Cardiac muscle cell (in vitro differentiated cells and primary cell): Measurements from ENCODE around the gene ZSWIM6. TPM values are rescaled to one million over a fixed set of nuclear protein-coding genes. Genes with fewer than 3 reads are reported as not detected.

Source experiments
- DNase-seq, 2 donors: peaks; one replicate each; pipeline versions ENCODE4 v3.0.0 to v3.0.0-alpha.2; 2010 to 2017; ENCODE audit warnings: low read depth in 1 of 2, low spot score in 1 of 2
- H3K27ac ChIP-seq: fragments of 200-600 bp; sonication (generic); 2 replicates; pipeline ENCODE4 v1.5.1; 2016
- H3K27me3 ChIP-seq: fragments of 200-600 bp; sonication (generic); 2 replicates; pipeline ENCODE4 v1.6.0; 2016; ENCODE audit warnings: control low read depth
- H3K36me3 ChIP-seq: fragments of 200-600 bp; sonication (generic); 2 replicates; pipeline ENCODE4 v1.5.1; 2016; ENCODE audit warnings: control low read depth
- H3K4me1 ChIP-seq: fragments of 200-600 bp; sonication (generic); 2 replicates; pipeline ENCODE4 v1.8.1; 2017; ENCODE audit warnings: low read depth, mild to moderate bottlenecking, mixed run types
- H3K4me3 ChIP-seq: fragments of 200-600 bp; sonication (generic); 2 replicates; pipeline ENCODE4 v1.5.1; 2016; ENCODE audit warnings: mild to moderate bottlenecking
- H3K9me3 ChIP-seq: fragments of 200-600 bp; sonication (generic); 2 replicates; pipeline ENCODE4 v1.5.1; 2017; ENCODE audit warnings: low read depth, mild to moderate bottlenecking, control low read depth
- polyA plus RNA-seq: library from polyadenylated mRNA; unstranded; fragments of >200 nt; fragmentation: Nextera tagmentation; extraction: Ambion mirVana; gene quantifications from 2 replicates; pipeline ENCODE4 v1.2.1, GENCODE V29; 2016
- total RNA-seq: library from RNA; depleted of rRNA; stranded (reverse); fragments of >200 nt; gene quantifications from 2 replicates; pipeline ENCODE4 v1.2.3, GENCODE V29; 2016
- TF ChIP-seq, protein P1 (sequence below): IDR thresholded peaks from 2 replicates; pipeline ENCODE4 v1.5.1; 2012; ENCODE audit warnings: low read depth, mild to moderate bottlenecking, low read length

ZSWIM6 gene
- total and polyA plus RNA-seq, 2 experiments from 2014 or later: 3.4 to 8.3 TPM

DNA sequence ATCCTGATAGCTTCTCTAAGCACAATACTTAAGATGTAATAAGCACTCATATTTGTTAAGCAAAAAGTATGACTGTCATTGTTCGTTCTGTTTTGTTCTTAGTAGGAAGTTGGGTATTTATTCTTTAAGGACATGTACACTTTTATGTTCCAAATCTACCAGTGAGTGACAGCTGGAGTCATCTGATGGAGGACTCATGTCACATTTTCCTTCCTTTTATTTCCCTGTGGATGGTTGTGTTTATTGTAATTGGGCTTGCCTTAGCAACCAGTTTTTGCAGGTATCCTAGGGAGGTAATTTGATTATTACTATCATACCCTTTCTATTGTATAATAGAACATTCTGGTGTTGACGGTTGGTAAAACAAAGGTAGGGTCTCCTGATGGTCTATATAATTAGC is 145.7 kb downstream of the ZSWIM6 start:
- no peak overlapping the region for H3K27ac ChIP-seq
- H3K36me3 ChIP-seq: no peaks in the 10 kb centered on the region
- no peak overlapping the region for H3K4me3 ChIP-seq
- no peak for DNase-seq
- H3K9me3 ChIP-seq: no peaks in the 10 kb centered on the region
- peaks cover 7% of the 10 kb centered on the region for H3K4me1 ChIP-seq
- TF ChIP-seq, protein P1, sequence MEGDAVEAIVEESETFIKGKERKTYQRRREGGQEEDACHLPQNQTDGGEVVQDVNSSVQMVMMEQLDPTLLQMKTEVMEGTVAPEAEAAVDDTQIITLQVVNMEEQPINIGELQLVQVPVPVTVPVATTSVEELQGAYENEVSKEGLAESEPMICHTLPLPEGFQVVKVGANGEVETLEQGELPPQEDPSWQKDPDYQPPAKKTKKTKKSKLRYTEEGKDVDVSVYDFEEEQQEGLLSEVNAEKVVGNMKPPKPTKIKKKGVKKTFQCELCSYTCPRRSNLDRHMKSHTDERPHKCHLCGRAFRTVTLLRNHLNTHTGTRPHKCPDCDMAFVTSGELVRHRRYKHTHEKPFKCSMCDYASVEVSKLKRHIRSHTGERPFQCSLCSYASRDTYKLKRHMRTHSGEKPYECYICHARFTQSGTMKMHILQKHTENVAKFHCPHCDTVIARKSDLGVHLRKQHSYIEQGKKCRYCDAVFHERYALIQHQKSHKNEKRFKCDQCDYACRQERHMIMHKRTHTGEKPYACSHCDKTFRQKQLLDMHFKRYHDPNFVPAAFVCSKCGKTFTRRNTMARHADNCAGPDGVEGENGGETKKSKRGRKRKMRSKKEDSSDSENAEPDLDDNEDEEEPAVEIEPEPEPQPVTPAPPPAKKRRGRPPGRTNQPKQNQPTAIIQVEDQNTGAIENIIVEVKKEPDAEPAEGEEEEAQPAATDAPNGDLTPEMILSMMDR: no peak
- H3K27me3 ChIP-seq: no peaks in the 10 kb centered on the region

DNA sequence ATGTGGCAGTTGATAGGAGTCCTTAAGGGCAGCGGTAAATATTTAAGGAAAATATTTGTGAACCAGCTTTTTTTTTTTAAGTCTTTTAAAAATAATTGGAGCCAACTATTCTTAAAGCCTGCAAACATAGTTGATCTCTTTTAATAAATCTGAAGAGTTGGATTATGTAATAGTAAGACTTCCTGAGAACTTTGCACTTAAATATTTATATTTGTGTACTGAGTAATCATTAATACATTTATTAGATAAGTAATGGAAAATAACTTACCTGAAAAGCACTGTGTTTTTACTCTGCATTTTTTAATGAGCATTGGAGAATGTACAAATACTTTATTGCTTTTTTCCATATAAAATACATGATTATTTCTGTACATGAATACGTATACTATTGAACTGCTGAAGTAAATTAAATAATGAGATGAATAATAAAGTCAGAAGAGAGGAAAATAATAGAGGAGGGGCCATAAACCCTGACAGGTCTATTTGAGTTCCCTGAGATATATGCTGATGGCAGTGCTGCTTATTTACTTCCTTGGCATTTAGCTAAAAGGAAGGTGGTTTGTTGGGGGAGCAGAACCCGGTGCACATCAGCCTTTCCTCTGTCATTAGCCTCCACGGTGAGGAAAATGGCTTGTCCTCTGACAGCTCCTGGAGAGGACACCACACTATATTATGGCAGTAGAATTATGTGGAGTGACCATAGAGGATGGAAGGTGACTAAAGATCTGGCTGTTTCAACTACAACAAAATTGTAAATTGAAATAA is 148.0 kb downstream of the ZSWIM6 start:
- Histone ChIP-seq H3K4me3 (no peak overlapping the region), H3K4me1 (no peaks in the 10 kb centered on the region), H3K27ac (no peak overlapping the region), H3K27me3 (no peaks in the 10 kb centered on the region), H3K36me3 (no peaks in the 10 kb centered on the region), H3K9me3 (no peaks in the 10 kb centered on the region)
- DNase-seq: no peak
- TF ChIP-seq, protein P1: no peak

DNA sequence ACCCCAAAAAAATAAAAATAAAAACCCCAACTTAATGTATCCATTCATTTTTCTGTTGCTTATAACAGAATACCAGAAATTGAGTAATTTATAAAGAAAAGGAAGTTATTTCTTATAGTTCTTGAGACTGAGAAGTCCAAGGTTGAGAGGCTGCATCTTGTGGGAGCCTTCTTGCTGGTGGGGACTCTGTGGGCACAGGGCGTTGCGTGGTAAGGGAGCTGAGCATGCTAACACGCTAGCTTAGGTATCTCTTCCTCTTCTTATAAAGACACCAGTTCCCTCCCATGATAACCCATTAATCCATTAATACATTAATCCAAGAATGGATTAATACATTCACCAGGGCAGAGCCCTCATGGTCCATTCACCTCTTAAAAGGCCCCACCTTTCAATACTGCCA is 150.9 kb downstream of the ZSWIM6 start:
- Histone ChIP-seq H3K9me3 (no peaks in the 10 kb centered on the region), H3K4me1 (no peaks in the 10 kb centered on the region), H3K36me3 (no peaks in the 10 kb centered on the region), H3K4me3 (no peak overlapping the region), H3K27me3 (no peaks in the 10 kb centered on the region), H3K27ac (no peak overlapping the region)
- TF ChIP-seq, protein P1: no peak
- DNase-seq: no peak

DNA sequence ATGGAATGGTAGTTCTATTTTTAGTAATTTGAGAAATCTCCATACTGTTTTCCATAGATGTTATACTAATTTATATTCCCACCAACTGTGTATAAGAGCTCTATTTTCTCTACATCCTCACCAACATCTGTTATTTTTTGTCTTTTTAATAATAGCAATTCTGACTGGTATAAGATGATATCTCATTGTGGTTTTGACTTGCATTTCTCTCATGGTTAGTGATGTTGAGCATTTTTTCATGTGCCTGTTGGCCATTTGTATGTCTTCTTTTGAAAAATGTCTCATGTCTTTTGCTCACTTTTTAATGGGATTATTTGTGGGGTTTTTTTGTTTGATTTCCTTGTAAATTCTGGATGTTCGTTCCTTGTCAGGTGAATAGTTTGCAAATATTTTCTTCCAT is 154.4 kb downstream of the ZSWIM6 start:
- H3K27me3 ChIP-seq: no peaks in the 10 kb centered on the region
- no peak overlapping the region for H3K4me3 ChIP-seq
- H3K36me3 ChIP-seq: no peaks in the 10 kb centered on the region
- DNase-seq: no peak
- no peaks in the 10 kb centered on the region for H3K9me3 ChIP-seq
- H3K4me1 ChIP-seq: no peaks in the 10 kb centered on the region
- TF ChIP-seq, protein P1: no peak
- no peak overlapping the region for H3K27ac ChIP-seq

DNA sequence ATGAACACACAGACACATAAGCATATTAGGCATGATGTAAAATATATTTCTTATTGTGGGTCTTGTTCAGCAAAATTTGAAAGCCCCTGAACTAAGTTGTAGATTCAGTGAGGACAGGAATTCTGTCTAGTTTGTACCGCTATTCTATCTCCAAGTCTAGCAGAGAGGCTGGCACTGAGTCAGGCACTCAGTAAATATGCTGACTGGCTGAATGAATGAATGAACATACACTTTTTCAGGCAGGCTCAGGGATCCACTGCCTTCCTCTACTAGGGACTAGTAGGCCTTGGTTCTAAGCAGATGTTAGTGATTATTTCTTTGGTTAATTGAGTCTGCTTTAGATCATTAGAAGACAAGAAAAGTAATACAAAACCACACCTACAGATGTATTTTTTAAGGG is 157.5 kb downstream of the ZSWIM6 start:
- Histone ChIP-seq H3K4me1 (no peaks in the 10 kb centered on the region), H3K27me3 (no peaks in the 10 kb centered on the region), H3K9me3 (no peaks in the 10 kb centered on the region), H3K27ac (no peak overlapping the region), H3K36me3 (no peaks in the 10 kb centered on the region), H3K4me3 (no peak overlapping the region)
- TF ChIP-seq, protein P1: no peak
- DNase-seq: no peak
